Chondrocyte (in vitro differentiated cells): ENCODE measurements around the gene OSBPL2. TPM values are rescaled to one million over a fixed set of nuclear protein-coding genes. Genes with fewer than 3 reads are reported as not detected.

Experiments
- DNase-seq: peaks from one replicate; pipeline ENCODE4 v3.0.0; 2021; ENCODE audit warnings: mixed read lengths, low spot score
- H3K27ac Mint-ChIP-seq: one replicate; pipeline ENCODE4 v1.8.0; 2021; ENCODE audit warnings: mild to moderate bottlenecking, moderate library complexity, mixed read lengths; ENCODE audit not compliant: unreplicated experiment
- H3K27me3 Mint-ChIP-seq: 2 replicates; pipeline ENCODE4 v1.8.0; 2021; ENCODE audit warnings: low read depth, mixed read lengths
- H3K36me3 Mint-ChIP-seq: 2 replicates; pipeline ENCODE4 v1.8.0; 2021; ENCODE audit warnings: low read depth, mixed read lengths
- H3K4me1 Mint-ChIP-seq: 2 replicates; pipeline ENCODE4 v1.8.0; 2021; ENCODE audit warnings: low read depth, mild to moderate bottlenecking, mixed read lengths
- H3K4me3 Mint-ChIP-seq: one replicate; pipeline ENCODE4 v1.8.0; 2021; ENCODE audit warnings: mild to moderate bottlenecking, moderate library complexity, mixed read lengths; ENCODE audit not compliant: unreplicated experiment
- H3K9me3 Mint-ChIP-seq: 2 replicates; pipeline ENCODE4 v1.8.0; 2021; ENCODE audit warnings: low read depth, mixed read lengths
- total RNA-seq: library from RNA; stranded (reverse); gene quantifications from 3 replicates; pipeline ENCODE4 v1.2.1, GENCODE V29; 2021
- TF ChIP-seq, protein P1 (sequence below): fragments of 200-600 bp; sonication (generic); IDR thresholded peaks from 2 replicates; pipeline ENCODE4 v1.5.0; 2021; ENCODE audit warnings: antibody characterized with exemption, mild to moderate bottlenecking, moderate library complexity

OSBPL2 gene
- total RNA-seq, 1 donor from 2014 or later: 48.3 TPM

DNA sequence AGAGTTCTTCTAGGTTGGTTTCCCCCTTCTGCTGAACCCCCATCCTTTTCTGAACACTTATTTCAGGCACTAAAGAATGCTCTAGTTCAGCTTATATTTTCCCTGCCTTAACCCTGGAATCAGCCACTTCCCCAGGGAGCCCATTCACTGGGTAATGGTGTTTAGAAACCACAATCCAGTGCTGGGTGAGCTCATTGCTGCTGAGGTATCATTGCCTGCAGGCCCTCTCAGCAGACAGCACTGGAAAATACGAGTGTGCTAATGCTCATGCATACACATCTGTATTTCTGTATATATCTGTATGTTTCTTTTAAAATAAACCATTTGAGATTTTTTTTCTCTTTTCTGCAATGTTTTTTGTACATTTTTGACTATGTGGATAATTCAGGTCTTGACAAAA, 27.0 kb downstream of the OSBPL2 start:
- Mint-ChIP-seq H3K27ac (no peak overlapping the region), H3K4me3 (no peak overlapping the region), H3K9me3 (no peaks in the 10 kb centered on the region), H3K27me3 (no peaks in the 10 kb centered on the region), H3K4me1 (no peaks in the 10 kb centered on the region), H3K36me3 (peaks cover 21% of the 10 kb centered on the region)
- TF ChIP-seq, protein P1, sequence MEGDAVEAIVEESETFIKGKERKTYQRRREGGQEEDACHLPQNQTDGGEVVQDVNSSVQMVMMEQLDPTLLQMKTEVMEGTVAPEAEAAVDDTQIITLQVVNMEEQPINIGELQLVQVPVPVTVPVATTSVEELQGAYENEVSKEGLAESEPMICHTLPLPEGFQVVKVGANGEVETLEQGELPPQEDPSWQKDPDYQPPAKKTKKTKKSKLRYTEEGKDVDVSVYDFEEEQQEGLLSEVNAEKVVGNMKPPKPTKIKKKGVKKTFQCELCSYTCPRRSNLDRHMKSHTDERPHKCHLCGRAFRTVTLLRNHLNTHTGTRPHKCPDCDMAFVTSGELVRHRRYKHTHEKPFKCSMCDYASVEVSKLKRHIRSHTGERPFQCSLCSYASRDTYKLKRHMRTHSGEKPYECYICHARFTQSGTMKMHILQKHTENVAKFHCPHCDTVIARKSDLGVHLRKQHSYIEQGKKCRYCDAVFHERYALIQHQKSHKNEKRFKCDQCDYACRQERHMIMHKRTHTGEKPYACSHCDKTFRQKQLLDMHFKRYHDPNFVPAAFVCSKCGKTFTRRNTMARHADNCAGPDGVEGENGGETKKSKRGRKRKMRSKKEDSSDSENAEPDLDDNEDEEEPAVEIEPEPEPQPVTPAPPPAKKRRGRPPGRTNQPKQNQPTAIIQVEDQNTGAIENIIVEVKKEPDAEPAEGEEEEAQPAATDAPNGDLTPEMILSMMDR: no peak
- no peak for DNase-seq

DNA sequence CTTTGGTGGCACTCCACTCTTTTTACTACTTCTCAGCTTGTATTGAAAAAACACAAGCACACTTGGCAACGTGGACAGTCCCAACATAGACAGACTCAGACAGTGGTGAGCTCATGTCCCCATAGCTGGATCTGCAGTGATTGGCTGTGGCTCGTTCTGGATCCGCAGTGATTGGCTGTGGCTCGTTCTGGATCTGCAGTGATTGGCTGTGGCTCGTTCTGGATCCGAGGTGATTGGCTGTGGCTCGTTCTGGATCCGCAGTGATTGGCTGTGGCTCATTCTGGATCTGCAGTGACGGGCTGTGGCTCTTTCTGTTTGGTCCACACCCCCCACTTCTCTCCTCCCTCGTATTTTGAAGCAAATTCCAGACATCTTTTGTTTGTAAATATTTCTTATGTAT, 28.0 kb downstream of the OSBPL2 start:
- no peaks in the 10 kb centered on the region for H3K27me3 Mint-ChIP-seq
- no peak for DNase-seq
- H3K4me3 Mint-ChIP-seq: no peak overlapping the region
- H3K36me3 Mint-ChIP-seq: peaks cover 21% of the 10 kb centered on the region
- H3K27ac Mint-ChIP-seq: no peak overlapping the region
- H3K4me1 Mint-ChIP-seq: no peaks in the 10 kb centered on the region
- no peaks in the 10 kb centered on the region for H3K9me3 Mint-ChIP-seq
- TF ChIP-seq, protein P1: no peak

DNA sequence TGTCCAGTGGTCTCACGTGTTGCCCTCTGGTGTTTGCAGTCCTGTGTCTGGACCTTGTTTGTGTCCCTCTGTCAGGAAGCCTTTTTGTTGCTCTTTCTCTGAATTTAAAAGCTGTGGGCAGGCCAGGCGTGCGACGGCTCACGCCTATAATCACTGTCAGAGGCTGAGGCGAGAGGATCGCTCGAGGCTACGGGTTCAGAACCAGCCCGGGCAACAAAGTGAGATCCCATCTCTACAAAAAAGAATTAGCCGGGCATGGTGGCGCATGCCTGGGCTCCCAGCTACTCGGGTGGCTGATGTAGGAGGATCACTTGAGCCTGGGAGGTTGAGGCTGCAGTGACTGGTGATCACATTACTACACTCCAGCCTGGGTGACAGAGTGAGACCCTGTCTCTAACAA, 28.5 kb downstream of the OSBPL2 start:
- Mint-ChIP-seq H3K27ac (no peak overlapping the region), H3K9me3 (no peaks in the 10 kb centered on the region), H3K4me3 (no peak overlapping the region), H3K27me3 (no peaks in the 10 kb centered on the region), H3K36me3 (peaks cover 19% of the 10 kb centered on the region), H3K4me1 (no peaks in the 10 kb centered on the region)
- no peak for DNase-seq
- TF ChIP-seq, protein P1: no peak

DNA sequence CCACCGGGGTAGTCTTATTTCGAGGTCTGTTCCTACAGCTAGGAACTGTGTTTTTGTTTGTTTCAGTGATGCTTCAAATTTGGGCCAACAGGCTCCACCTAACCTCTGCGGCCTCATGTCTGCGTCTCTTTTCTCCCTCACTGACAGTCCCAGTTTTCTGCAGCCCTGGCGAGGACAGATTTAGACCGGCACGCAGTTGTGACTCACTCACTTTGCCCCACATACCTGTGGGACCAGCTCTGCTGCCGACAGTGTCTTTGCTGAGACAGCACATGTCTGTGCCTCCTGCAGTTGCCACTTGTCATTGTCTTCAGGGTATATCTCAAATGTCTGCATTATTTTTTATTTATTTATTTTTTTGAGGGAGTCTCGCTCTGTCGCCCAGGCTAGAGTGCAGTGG, 29.2 kb downstream of the OSBPL2 start:
- DNase-seq: no peak
- Mint-ChIP-seq H3K27ac (no peak overlapping the region), H3K27me3 (no peaks in the 10 kb centered on the region), H3K4me3 (no peak overlapping the region), H3K9me3 (no peaks in the 10 kb centered on the region), H3K4me1 (no peaks in the 10 kb centered on the region), H3K36me3 (peaks cover 19% of the 10 kb centered on the region)
- TF ChIP-seq, protein P1: no peak

DNA sequence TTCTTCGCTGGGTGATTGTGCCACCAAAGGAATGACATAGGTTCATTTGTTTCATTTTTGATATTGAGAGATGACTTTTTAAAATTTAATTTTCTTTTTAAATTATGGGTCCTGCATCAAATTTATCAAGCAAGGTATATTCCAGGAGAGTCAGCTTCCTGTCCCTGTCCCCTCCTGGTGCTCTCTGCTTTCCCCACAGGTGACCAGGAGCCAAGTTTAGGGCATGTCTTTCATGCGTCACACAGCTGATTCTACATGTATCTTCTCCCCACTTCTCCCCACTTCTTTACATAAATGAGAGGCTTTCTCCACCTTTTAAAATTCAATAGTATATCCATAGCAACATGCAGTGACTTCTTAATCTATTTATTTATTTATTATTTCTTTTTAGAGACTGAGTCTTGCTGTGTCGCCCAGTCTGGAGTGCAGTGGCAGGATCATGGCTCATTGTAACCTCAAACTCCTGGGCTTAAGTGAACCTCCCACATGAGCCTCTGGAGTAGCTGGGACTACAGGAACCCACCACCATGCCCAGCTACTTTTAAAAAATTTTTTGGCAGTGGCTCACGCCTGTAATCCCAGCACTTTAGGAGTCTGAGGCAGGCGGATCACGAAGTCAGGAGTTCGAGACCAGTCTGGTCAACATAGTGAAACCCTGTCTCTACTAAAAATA, 30.0 kb downstream of the OSBPL2 start:
- TF ChIP-seq, protein P1: no peak
- Mint-ChIP-seq H3K9me3 (no peaks in the 10 kb centered on the region), H3K4me3 (no peak overlapping the region), H3K36me3 (peaks cover 24% of the 10 kb centered on the region), H3K27me3 (no peaks in the 10 kb centered on the region), H3K27ac (no peak overlapping the region), H3K4me1 (no peaks in the 10 kb centered on the region)
- no peak for DNase-seq
